HG02642 (cell line): ENCODE data around the gene ARHGEF16.

Experiments
- ATAC-seq: cut with Tn5 transposase; IDR thresholded peaks from one replicate; pipeline ENCODE4 v1.9.1; 2021; ENCODE audit warnings: mild to moderate bottlenecking; ENCODE audit not compliant: unreplicated experiment, poor library complexity

Gene ARHGEF16

DNA sequence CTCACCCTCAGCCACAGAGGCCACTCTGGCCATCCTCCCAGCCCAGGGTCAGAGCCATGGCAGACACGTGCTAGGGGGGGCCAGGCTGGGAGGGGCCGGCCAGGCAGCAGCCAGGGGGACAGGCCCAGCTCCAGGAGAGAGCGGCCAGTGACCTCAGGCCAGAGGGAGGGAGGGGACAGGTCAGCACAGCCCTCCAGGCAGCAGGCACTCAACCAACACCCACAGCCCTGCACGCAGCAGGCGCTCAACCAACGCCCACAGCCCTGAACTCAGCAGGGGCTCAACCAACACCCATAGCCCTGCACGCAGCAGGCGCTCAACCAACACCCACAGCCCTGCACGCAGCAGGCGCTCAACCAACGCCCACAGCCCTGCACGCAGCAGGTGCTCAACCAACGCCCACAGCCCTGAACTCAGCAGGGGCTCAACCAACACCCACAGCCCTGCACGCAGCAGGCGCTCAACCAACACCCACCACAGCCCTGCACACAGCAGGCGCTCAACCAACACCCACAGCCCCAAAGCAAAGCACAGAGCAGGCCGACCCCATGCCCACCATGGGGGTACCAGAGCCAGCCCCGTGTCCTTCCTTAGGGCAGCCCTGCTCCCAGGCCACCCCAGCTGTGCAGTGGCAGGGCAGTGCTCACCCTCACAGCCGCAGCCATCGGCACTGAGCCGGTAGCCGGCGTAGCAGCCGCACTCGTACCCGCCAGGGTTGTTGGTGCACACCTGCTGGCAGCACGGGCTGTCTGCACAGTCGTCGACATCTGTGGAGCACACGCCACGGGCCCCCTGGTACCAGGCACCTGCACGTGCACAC is 55.9 kb downstream of the ARHGEF16 start:
- ATAC-seq: no peak

DNA sequence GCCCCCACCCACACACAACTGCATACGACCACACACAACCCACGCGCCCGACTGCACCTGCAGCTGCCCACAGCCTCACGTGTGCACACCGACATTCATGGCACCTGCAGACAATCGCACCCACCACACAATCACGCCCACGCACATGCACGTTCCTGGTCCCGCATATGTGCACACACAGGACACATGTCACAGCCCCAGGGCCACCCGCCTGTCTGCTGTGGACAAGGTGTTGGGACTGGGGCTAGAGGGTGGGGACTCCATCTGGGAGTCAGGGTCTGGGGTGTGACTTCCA is 56.4 kb downstream of the ARHGEF16 start:
- no peak for ATAC-seq

DNA sequence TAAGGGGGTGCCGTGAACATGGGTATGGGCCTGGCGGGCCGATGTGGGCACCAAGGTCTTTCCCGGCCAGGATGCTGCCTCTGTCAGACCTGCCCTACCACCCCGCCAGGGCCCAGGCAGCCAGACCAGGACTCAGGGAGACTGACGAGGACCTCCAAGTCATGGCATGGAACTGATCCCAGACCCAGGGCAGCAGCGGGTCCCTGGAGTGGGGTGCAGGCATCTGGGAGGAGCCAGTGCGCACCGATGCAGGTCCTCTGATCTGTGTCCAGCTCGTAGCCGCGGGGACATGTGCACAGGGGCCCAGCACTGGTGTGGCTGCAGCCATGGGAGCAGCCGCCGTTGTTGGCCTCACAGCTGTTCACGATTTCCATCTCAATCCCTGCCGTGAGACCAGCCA is 56.8 kb downstream of the ARHGEF16 start:
- ATAC-seq: no peak

DNA sequence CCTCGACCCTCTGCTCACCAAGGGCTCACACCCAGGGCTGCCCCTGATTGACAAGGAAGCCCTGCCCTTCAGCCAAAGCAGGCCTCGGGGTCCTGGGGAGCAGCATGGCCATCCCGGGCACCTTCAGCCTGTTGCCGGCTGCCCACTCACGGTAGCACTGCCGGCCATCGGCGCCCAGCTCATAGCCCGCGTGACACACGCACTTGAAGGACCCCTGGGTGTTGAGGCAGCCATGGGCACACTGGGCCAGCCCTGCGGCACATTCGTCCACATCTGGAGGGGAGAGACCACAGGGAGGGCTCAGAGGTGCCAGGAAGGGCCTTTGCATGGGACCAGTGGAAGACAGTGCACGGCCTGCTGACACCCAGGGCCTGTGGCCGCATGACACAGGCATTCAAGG is 57.4 kb downstream of the ARHGEF16 start:
- no peak for ATAC-seq

DNA sequence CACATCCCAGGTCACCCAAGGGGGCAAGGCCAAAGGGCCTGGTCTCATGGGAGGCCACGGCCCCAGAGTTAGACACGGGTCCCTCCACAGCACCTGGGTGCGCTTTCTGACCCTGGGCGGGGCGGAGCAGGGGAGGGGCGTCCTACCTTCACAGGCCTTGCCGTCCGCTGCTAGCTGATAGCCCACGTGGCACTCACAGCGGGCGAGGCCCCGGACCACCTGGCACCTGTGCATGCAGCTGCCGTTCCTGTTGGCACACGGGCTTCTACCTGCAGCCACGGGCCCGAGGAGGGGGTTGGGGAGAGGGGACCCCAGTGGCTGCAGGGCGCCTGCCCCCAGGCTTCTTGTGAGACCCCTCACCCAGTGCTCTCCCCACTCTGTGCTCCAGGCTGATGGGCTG is 59.9 kb downstream of the ARHGEF16 start:
- no peak for ATAC-seq

DNA sequence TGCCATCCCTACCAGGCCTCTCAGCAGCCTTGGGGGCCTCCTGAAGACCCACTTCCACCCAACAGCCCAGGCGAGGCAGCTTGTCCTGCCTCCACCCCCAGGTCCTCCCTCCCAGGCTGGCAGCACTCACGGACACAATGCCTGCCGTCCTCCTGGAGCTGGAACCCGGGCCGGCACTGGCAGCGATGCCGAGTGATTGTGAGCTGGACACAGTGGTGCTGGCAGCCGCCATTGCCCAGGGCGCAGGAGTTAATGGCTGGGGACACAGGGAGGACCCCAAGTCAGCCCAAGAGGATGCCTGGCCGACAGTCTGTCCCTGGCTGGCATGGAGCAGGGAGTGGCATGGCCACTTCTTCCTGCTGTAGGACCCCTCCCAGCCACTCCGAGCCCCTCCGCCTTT is 60.8 kb downstream of the ARHGEF16 start:
- ATAC-seq: no peak

DNA sequence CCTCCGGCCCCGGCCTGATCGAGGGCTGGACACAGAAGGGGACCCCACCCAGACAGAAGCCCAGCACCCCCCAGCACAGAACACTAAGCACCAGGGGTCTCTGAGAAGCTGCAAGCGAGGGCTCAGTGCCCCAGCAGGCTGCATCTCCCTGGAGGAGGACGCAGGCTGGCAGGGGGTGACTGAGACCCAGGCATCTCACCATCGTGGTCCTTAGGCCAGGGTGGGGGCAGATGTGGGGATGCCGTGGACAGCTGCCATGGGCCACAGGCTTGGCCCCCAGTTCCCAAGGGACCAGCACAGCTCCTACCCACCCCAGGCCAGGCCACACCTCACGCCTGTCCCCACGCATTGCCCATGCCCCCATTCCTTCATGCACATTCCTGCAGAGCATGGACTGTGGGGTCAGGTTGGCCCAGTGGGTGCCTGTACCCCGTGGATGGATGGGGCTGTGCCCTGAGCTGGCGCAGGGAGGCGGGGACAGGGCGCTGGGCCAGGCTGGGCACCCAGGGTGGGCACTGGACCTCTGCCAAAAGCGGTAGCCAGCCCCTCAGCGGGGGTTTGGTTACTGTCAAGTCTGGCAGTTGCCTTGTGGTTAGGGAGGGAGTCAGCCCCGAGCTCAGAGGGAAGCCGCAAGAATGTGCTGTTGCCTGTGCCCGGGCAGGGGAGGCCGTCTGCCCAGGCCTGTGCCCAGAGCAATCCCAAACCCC is 61.5 kb downstream of the ARHGEF16 start:
- ATAC-seq: no peak

DNA sequence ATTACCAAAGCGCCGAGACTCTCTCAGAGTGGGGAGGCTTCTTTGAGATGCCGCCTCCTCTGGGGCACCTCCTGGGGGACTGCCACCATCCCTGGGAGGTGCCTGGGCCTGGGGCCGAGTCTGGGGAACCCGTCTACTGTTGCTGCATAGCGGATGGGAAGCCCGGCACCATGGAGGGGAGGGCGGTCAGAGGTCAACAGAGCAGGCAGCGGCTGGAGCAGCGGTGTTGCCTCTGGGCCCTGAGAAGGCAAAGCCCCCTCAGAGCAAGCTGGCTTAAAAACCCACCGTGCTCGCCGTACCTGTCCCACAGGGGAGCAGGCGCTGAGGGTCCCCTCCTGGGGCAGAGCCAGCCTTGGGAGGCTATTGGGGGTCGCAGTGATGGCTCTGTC is 62.0 kb downstream of the ARHGEF16 start:
- ATAC-seq: no peak

DNA sequence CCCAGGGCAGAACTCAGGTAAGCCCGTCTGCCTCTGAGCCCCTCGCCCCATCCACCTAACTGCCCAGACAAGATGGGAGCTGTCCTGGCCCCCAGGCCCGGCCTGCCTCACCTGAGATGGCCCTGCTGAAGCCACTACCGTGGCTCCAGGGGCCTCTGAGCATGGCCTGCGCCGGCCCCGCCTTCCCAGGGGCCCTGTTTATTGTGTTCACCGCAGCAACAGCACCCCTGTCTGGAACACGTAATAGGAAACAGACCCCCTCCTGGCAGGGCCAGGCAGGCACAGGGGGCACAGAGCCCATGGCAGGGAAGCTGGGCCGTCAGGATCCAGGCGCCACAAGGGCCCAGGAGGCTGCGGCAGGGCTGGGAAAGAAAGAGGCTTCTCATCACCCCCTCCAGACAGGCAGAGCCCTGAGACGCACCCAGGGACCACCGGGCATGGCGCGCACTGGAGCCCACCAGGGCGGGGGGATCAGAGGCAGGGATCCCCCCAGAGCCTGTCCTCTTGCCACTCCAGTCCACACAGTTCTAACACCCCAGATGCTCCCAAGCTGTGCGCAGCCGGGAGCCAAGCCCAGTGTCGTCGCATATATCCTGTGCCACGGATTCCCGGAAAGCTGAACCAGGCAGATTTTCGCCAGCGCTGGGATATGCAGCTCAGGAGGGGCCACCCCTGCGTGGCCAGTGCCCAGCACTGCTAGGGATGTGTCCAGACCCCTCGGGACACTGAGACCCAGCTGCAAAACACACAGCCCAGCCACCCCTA is 62.6 kb downstream of the ARHGEF16 start:
- no peak for ATAC-seq

DNA sequence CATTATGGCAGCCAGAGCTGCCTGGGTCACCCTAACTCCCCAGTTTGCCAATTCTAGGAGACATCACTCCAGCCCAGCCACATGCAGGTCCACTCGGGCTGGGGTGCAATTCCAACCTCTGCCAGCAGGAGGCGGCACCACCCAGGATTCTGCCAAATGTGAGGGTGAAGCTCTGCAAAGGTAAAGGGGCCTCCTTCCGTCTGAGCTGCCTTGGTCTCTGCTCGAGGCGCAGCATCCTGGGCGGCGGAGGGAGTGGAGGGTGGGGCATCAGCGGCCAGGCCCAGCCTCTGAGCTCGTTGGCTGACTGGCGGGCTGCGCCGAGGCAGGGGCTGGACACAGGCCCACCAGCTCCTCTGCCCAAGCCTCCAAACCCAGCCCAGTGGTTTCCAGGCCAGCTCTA is 63.8 kb downstream of the ARHGEF16 start:
- no peak for ATAC-seq

DNA sequence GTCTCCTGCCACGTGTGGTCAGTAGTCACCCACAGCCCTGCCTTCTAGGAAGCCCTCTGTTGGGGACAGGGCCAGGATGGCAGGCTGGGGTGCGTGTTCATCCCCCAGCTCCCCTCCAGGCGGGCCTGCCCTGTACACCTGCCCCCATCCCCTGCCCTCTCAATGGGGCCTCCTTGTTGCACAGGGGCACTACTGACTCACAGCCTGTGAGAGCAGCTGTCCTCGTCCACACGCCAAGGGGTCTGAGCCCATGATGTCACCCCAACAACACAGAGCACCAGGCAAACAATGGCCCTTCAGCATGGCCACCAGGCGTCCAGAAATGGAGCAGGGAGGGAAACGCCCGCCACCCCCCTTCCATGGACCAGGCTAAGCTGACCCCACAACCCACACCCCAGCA is 64.3 kb downstream of the ARHGEF16 start:
- no peak for ATAC-seq

DNA sequence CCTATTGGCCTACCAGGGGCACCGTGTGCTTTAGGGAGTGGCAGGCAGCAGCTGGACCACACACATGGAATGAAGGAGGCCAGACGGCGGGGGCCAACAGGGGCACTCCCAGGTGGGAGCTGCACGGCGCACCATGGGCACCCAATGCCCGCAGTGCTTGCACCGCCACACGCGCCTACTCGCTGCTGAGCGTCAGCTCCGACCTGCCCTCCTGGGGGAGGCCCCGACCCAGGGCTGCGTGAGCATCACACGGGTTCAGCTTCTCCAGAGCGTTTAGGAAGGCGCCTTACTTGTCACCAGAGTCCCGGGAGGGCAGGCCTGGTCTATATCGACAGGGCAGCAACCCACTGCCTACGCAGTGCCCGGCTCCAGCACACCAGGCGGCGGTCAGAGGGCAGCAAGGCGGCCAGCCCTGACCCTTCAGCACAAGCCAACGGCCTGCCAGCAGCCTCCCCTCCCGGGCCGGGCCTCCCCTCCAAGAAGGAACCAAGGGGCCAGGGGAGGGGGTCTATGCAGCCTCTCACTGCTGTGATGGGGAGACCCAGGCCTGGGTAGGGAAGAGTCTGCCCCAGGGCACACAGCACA is 64.9 kb downstream of the ARHGEF16 start:
- ATAC-seq: no peak

DNA sequence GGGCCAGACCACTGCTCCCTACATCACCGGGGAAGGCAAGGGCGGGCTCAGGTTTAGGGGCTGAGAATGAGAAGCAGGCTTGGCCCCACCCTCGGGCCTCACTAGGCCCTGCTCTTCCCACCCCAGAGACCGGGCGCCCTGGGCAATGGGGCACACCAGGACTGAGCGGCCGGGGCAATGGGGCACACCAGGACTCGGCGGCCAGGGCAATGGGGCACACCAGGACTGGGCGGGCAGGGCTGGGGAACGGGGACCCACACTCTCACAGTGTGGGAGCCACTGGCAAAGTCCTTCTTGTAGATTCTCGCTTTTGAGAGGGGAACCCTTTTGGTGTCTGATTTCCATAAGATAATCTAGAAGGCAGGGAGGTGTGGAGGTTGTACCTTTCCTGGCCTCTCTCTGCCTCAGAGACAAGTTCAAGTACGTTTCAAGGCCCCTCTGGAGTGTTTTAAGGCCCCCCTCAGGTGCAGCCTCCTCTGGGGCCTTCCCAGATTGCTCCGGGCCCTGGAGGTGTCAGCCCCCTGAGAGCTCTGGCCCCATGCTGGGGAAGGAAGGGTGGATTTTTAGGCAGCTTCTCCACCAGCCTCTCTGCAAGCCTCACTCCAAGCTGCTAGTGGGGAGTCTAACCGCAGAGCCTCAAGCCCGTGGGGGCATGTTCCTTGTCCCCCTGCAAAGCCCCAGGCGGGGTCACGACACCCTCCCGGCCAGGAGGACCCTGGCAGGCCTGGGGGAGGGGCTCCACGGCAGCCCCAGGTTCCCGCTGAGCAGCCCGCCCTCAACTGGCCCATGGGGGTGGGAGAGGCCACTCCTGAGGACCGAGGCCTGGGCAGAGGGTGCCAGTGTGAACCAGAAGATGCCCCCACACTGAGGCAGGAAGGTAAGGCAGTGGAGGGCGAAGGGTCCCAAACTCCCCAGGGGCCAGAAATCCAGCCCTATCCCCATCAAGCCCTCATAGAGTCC is 66.2 kb downstream of the ARHGEF16 start:
- ATAC-seq: no peak

DNA sequence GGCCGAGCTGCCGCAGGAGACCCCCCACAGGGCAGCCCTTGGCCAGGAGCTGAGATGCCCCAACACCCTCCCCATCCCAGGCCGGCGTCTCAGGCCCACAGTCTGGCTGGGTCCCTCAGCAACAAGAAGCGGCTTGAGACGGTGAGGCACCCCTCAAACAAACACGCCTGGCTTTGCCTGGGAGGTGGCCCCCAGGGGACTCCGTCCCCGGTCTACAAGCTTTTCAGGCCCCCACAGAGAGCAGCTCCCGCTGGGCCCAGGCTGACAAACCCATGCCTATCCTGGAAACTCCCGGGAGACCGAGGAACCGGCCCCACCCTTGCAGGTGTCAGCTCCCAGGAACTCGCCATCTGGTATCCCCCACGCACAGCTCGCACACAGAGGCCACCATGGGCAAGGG is 67.0 kb downstream of the ARHGEF16 start:
- ATAC-seq: no peak

DNA sequence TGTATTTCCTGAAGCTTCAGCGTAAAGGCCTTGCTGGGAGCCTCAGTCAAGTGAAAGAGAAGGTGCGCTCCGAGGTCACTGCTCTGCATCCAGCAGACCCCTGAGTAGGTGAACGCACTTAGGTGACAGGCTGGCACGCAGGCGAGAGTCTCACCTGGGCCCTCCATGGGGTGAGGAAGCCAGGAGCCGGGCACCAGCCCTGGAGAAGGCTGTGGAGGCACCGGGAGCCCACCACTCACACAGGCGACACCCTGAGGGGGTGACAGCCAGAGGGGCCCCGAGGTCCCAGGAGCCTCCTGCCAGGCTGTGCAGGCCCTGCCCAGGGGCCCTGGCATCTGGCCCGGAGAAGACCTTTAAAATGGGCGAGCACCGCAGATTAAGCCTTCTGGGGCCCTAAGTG is 67.6 kb downstream of the ARHGEF16 start:
- no peak for ATAC-seq

DNA sequence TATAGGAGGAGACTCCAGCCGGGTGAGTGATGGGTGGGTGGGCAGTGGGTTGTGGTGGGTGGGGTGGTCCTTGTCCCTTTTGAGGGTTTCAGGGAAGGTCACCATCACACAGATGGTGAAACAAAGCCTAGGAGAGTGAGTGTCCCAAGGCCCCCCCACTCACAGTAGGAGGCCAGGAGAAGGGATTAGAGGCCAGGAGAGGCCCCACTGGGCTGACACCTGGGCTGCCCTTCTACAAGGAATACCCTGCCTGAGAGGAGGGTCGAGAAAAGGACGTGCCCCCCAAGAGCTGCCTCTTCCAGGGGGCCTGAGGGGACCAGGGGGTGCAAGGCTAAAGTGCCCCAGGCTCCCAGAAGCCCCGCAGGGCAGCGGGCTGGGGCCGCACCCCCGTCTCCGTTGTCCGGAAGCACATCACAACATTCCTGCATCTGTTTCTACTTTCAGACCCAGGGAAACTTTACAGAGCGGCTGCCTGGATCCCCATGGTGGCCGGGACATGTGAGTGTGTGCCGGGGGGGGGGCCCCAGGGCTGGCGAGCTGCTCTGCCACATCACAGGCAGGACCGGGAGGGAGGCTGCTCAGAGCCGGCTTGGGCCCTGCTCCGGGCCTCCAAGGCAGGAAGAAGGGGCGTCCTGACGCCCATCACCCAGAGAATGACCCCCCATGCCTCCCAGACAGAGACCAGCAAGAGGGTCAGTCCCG is 68.2 kb downstream of the ARHGEF16 start:
- no peak for ATAC-seq

DNA sequence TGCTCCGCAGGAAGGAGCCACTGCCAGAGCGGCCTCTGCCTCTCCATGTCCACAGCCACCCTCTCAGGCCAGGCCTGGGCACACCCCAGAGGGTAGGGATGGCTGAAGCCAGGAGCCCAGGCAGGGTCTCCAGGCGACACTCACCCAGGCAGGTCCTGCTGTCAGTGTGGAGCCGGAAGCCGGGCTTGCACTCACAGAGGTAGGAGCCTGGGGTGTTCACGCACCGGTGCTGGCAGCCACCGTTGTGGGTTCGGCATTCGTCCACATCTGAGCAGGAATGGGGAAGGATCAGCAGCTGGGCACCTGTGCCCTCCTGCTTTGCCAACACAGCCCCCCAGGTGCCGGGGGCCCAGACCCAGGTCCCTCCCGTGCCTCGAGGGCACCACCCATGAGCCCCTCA is 69.5 kb downstream of the ARHGEF16 start:
- no peak for ATAC-seq

DNA sequence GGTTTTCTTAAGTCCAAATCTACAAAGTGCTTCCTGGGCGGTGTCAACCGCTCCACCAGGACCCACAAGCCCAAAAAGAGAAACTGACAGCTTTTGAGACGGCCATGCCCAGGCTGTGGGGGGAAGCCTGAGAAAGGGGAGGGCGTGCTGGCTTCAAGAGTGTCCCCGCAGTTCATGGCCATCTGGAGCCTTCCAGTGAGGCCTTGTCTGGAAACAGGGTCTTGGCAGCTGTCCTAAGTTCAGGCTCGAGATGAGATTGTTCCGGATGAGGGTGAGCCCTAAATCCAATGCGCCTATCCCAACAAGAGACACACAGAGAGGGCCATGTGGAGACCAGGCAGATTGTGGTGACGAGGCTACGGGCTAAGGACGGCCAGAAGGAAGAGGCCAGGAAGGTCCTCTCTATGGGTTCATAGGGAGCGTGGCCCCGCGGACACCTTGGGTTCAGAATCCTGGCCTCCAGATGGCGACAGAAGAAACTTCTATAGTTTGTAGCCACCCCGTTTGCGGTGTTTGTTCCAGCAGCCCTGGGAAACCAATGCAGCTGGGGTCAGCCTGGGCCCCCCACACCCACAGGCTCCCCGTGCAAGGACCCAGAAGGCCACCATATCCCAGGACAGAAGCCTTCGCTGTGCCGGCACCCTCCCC is 70.2 kb downstream of the ARHGEF16 start:
- ATAC-seq: no peak
